Measurements from ENCODE around the gene TATDN2.

The TATDN2 gene

GRCh38 chr3:10286133-10286524 lies 37.9 kb downstream of the TATDN2 start:
- H3K27ac ChIP-seq (ENCODE audit: low read length) = no peak overlapping the region
- H3K36me3 ChIP-seq (ENCODE audit: control insufficient read depth in 1 of 2, insufficient read depth in 2 of 2, low read length in 2 of 2) = peaks cover 31 to 36% of the 10 kb centered on the region in 2 donors
- H3K4me3 ChIP-seq (ENCODE audit: low read depth in 1 of 2, low read length in 2 of 2) = no peak overlapping the region
- no peaks in the 10 kb centered on the region for H3K27me3 ChIP-seq (ENCODE audit: low read depth, low read length)
- peaks cover 0 to 5% of the 10 kb centered on the region in 2 donors for H3K4me1 ChIP-seq (ENCODE audit: control insufficient read depth in 1 of 2, insufficient read depth in 2 of 2, low read length in 2 of 2)
- H3K9me3 ChIP-seq (ENCODE audit: control insufficient read depth in 1 of 2, low read length in 2 of 2) = no peaks in the 10 kb centered on the region

GRCh38 chr3:10286596-10287295 lies 38.5 kb downstream of the TATDN2 start:
- Histone ChIP-seq H3K27me3 (ENCODE audit: low read depth, low read length) (no peaks in the 10 kb centered on the region), H3K27ac (ENCODE audit: low read length) (no peak overlapping the region), H3K4me1 (ENCODE audit: control insufficient read depth in 1 of 2, insufficient read depth in 2 of 2, low read length in 2 of 2) (peaks cover 0 to 5% of the 10 kb centered on the region in 2 donors), H3K4me3 (ENCODE audit: low read depth in 1 of 2, low read length in 2 of 2) (no peak overlapping the region), H3K36me3 (ENCODE audit: control insufficient read depth in 1 of 2, insufficient read depth in 2 of 2, low read length in 2 of 2) (peaks cover 36 to 38% of the 10 kb centered on the region in 2 donors), H3K9me3 (ENCODE audit: control insufficient read depth in 1 of 2, low read length in 2 of 2) (no peaks in the 10 kb centered on the region)

- Histone ChIP-seq H3K36me3 (ENCODE audit: control insufficient read depth in 1 of 2, insufficient read depth in 2 of 2, low read length in 2 of 2) (peaks cover 26 to 46% of the 10 kb centered on the region in 2 donors), H3K27ac (ENCODE audit: low read length) (no peak overlapping the region), H3K4me3 (ENCODE audit: low read depth in 1 of 2, low read length in 2 of 2) (no peak overlapping the region), H3K9me3 (ENCODE audit: control insufficient read depth in 1 of 2, low read length in 2 of 2) (no peaks in the 10 kb centered on the region), H3K4me1 (ENCODE audit: control insufficient read depth in 1 of 2, insufficient read depth in 2 of 2, low read length in 2 of 2) (peaks cover 0 to 5% of the 10 kb centered on the region in 2 donors), H3K27me3 (ENCODE audit: low read depth, low read length) (no peaks in the 10 kb centered on the region)
Observed at GRCh38 chr3:10287936-10288574, 39.8 kb downstream of the TATDN2 start.

- Histone ChIP-seq H3K36me3 (ENCODE audit: control insufficient read depth in 1 of 2, insufficient read depth in 2 of 2, low read length in 2 of 2) (peaks cover 21 to 46% of the 10 kb centered on the region in 2 donors), H3K27ac (ENCODE audit: low read length) (no peak overlapping the region), H3K9me3 (ENCODE audit: control insufficient read depth in 1 of 2, low read length in 2 of 2) (no peaks in the 10 kb centered on the region), H3K27me3 (ENCODE audit: low read depth, low read length) (no peaks in the 10 kb centered on the region), H3K4me1 (ENCODE audit: control insufficient read depth in 1 of 2, insufficient read depth in 2 of 2, low read length in 2 of 2) (peaks cover 0 to 2% of the 10 kb centered on the region in 2 donors), H3K4me3 (ENCODE audit: low read depth in 1 of 2, low read length in 2 of 2) (no peak overlapping the region)
Observed at GRCh38 chr3:10288575-10288960, 40.3 kb downstream of the TATDN2 start.

- no peaks in the 10 kb centered on the region for H3K9me3 ChIP-seq (ENCODE audit: control insufficient read depth in 1 of 2, low read length in 2 of 2)
- no peaks in the 10 kb centered on the region for H3K4me1 ChIP-seq (ENCODE audit: control insufficient read depth in 1 of 2, insufficient read depth in 2 of 2, low read length in 2 of 2)
- peaks cover 17 to 50% of the 10 kb centered on the region in 2 donors for H3K36me3 ChIP-seq (ENCODE audit: control insufficient read depth in 1 of 2, insufficient read depth in 2 of 2, low read length in 2 of 2)
- no peak overlapping the region for H3K4me3 ChIP-seq (ENCODE audit: low read depth in 1 of 2, low read length in 2 of 2)
- H3K27ac ChIP-seq (ENCODE audit: low read length) = no peak overlapping the region
- H3K27me3 ChIP-seq (ENCODE audit: low read depth, low read length) = no peaks in the 10 kb centered on the region
Observed at GRCh38 chr3:10289077-10289476, 40.8 kb downstream of the TATDN2 start.

- Histone ChIP-seq H3K4me3 (ENCODE audit: low read depth in 1 of 2, low read length in 2 of 2) (no peak overlapping the region), H3K36me3 (ENCODE audit: control insufficient read depth in 1 of 2, insufficient read depth in 2 of 2, low read length in 2 of 2) (peaks cover 18 to 55% of the 10 kb centered on the region in 2 donors), H3K4me1 (ENCODE audit: control insufficient read depth in 1 of 2, insufficient read depth in 2 of 2, low read length in 2 of 2) (no peaks in the 10 kb centered on the region), H3K27me3 (ENCODE audit: low read depth, low read length) (no peaks in the 10 kb centered on the region), H3K27ac (ENCODE audit: low read length) (no peak overlapping the region), H3K9me3 (ENCODE audit: control insufficient read depth in 1 of 2, low read length in 2 of 2) (no peaks in the 10 kb centered on the region)
Observed at GRCh38 chr3:10289787-10290355, 41.6 kb downstream of the TATDN2 start.

GRCh38 chr3:10290481-10291176 lies 42.4 kb downstream of the TATDN2 start:
- no peaks in the 10 kb centered on the region for H3K4me1 ChIP-seq (ENCODE audit: control insufficient read depth in 1 of 2, insufficient read depth in 2 of 2, low read length in 2 of 2)
- no peaks in the 10 kb centered on the region for H3K9me3 ChIP-seq (ENCODE audit: control insufficient read depth in 1 of 2, low read length in 2 of 2)
- H3K27ac ChIP-seq (ENCODE audit: low read length) = no peak overlapping the region
- H3K27me3 ChIP-seq (ENCODE audit: low read depth, low read length) = no peaks in the 10 kb centered on the region
- peaks cover 21 to 59% of the 10 kb centered on the region in 2 donors for H3K36me3 ChIP-seq (ENCODE audit: control insufficient read depth in 1 of 2, insufficient read depth in 2 of 2, low read length in 2 of 2)
- no peak overlapping the region for H3K4me3 ChIP-seq (ENCODE audit: low read depth in 1 of 2, low read length in 2 of 2)

GRCh38 chr3:10291641-10292040 lies 43.4 kb downstream of the TATDN2 start:
- Histone ChIP-seq H3K36me3 (ENCODE audit: control insufficient read depth in 1 of 2, insufficient read depth in 2 of 2, low read length in 2 of 2) (peaks cover 21 to 53% of the 10 kb centered on the region in 2 donors), H3K4me3 (ENCODE audit: low read depth in 1 of 2, low read length in 2 of 2) (no peak overlapping the region), H3K27ac (ENCODE audit: low read length) (no peak overlapping the region), H3K27me3 (ENCODE audit: low read depth, low read length) (no peaks in the 10 kb centered on the region), H3K9me3 (ENCODE audit: control insufficient read depth in 1 of 2, low read length in 2 of 2) (no peaks in the 10 kb centered on the region), H3K4me1 (ENCODE audit: control insufficient read depth in 1 of 2, insufficient read depth in 2 of 2, low read length in 2 of 2) (no peaks in the 10 kb centered on the region)

GRCh38 chr3:10292505-10293419 lies 44.5 kb downstream of the TATDN2 start, which contains the start of gene GHRL:
Gene GHRL, minus strand, starts transcription at chr3:10292947. Its CDS starts 2,767 bp downstream, at chr3:10290180.
- H3K9me3 ChIP-seq (ENCODE audit: control insufficient read depth in 1 of 2, low read length in 2 of 2) = no peaks in the 10 kb centered on the region
- peaks cover 21 to 48% of the 10 kb centered on the region in 2 donors for H3K36me3 ChIP-seq (ENCODE audit: control insufficient read depth in 1 of 2, insufficient read depth in 2 of 2, low read length in 2 of 2)
- H3K4me1 ChIP-seq (ENCODE audit: control insufficient read depth in 1 of 2, insufficient read depth in 2 of 2, low read length in 2 of 2) = no peaks in the 10 kb centered on the region
- no peak within 1 kb of the TSS for H3K27ac ChIP-seq (ENCODE audit: low read length)
- H3K27me3 ChIP-seq (ENCODE audit: low read depth, low read length) = no peaks in the 10 kb centered on the region
- no peak within 1 kb of the TSS for H3K4me3 ChIP-seq (ENCODE audit: low read depth in 1 of 2, low read length in 2 of 2)

GRCh38 chr3:10294030-10294586 lies 45.8 kb downstream of the TATDN2 start:
- H3K36me3 ChIP-seq (ENCODE audit: control insufficient read depth in 1 of 2, insufficient read depth in 2 of 2, low read length in 2 of 2) = peaks cover 15 to 40% of the 10 kb centered on the region in 2 donors
- H3K9me3 ChIP-seq (ENCODE audit: control insufficient read depth in 1 of 2, low read length in 2 of 2) = no peaks in the 10 kb centered on the region
- no peak overlapping the region for H3K27ac ChIP-seq (ENCODE audit: low read length)
- H3K27me3 ChIP-seq (ENCODE audit: low read depth, low read length) = no peaks in the 10 kb centered on the region
- H3K4me3 ChIP-seq (ENCODE audit: low read depth in 1 of 2, low read length in 2 of 2) = no peak overlapping the region
- no peaks in the 10 kb centered on the region for H3K4me1 ChIP-seq (ENCODE audit: control insufficient read depth in 1 of 2, insufficient read depth in 2 of 2, low read length in 2 of 2)

Measured in muscle layer of duodenum (tissue), 2 donors.